Glutamatergic neuron (in vitro differentiated cells): ENCODE measurements around the gene SUCLG2. TPM values are rescaled to one million over a fixed set of nuclear protein-coding genes. Genes with fewer than 3 reads are reported as not detected.

Source experiments
- DNase-seq: peaks from one replicate; pipeline ENCODE4 v3.0.0; 2022
- H3K27ac Mint-ChIP-seq: one replicate; pipeline ENCODE4 v1.8.0; 2020; ENCODE audit warnings: mild to moderate bottlenecking, mixed read lengths, inconsistent platforms; ENCODE audit not compliant: unreplicated experiment
- H3K27me3 Mint-ChIP-seq: one replicate; pipeline ENCODE4 v1.8.0; 2020; ENCODE audit warnings: mild to moderate bottlenecking, moderate library complexity, mixed read lengths, inconsistent platforms; ENCODE audit not compliant: unreplicated experiment
- H3K36me3 Mint-ChIP-seq: one replicate; pipeline ENCODE4 v1.8.0; 2020; ENCODE audit warnings: mild to moderate bottlenecking, mixed read lengths, inconsistent platforms; ENCODE audit not compliant: unreplicated experiment
- H3K4me1 Mint-ChIP-seq: one replicate; pipeline ENCODE4 v1.8.0; 2020; ENCODE audit warnings: mild to moderate bottlenecking, low read depth, mixed read lengths, inconsistent platforms; ENCODE audit not compliant: unreplicated experiment
- H3K4me3 Mint-ChIP-seq: one replicate; pipeline ENCODE4 v1.8.0; 2020; ENCODE audit warnings: mild to moderate bottlenecking, mixed read lengths, inconsistent platforms; ENCODE audit not compliant: unreplicated experiment
- H3K9me3 Mint-ChIP-seq: one replicate; pipeline ENCODE4 v1.8.0; 2020; ENCODE audit warnings: mild to moderate bottlenecking, moderate library complexity, mixed read lengths, inconsistent platforms; ENCODE audit not compliant: unreplicated experiment
- CTCF ChIP-seq: fragments of 200-600 bp; sonication (generic); IDR thresholded peaks from one replicate; pipeline ENCODE4 v1.5.0; 2021; ENCODE audit not compliant: partially characterized antibody, unreplicated experiment
- total RNA-seq: library from RNA; stranded (reverse); fragmentation: NEBNext Ultra II Directional; extraction: Animal tissue kit (Norgen Biotek cat#: 25700); gene quantifications from one replicate; pipeline ENCODE4 v1.2.1, GENCODE V29; 2021; ENCODE audit not compliant: unreplicated experiment

The SUCLG2 gene
- total RNA-seq, 1 donor from 2014 or later = 4.3 TPM

- Mint-ChIP-seq H3K9me3 (no peaks in the 10 kb centered on the region), H3K27ac (no peak overlapping the region), H3K27me3 (no peaks in the 10 kb centered on the region), H3K4me3 (no peak overlapping the region), H3K4me1 (no peaks in the 10 kb centered on the region), H3K36me3 (peaks cover 7% of the 10 kb centered on the region)
- no peak for TF ChIP-seq CTCF
- DNase-seq = no peak
Measured at GRCh38 chr3:67335813-67336212, 318.6 kb downstream of the SUCLG2 start.

GRCh38 chr3:67334588-67334987, 319.8 kb downstream of the SUCLG2 start:
- Mint-ChIP-seq H3K36me3 (peaks cover 7% of the 10 kb centered on the region), H3K27me3 (no peaks in the 10 kb centered on the region), H3K4me1 (no peaks in the 10 kb centered on the region), H3K27ac (no peak overlapping the region), H3K9me3 (no peaks in the 10 kb centered on the region), H3K4me3 (no peak overlapping the region)
- no peak for TF ChIP-seq CTCF
- DNase-seq = no peak

GRCh38 chr3:67329358-67329757, 325.1 kb downstream of the SUCLG2 start:
- H3K4me1 Mint-ChIP-seq = no peaks in the 10 kb centered on the region
- DNase-seq = no peak
- H3K27ac Mint-ChIP-seq = no peak overlapping the region
- H3K4me3 Mint-ChIP-seq = no peak overlapping the region
- no peaks in the 10 kb centered on the region for H3K9me3 Mint-ChIP-seq
- no peak for TF ChIP-seq CTCF
- H3K36me3 Mint-ChIP-seq = no peaks in the 10 kb centered on the region
- no peaks in the 10 kb centered on the region for H3K27me3 Mint-ChIP-seq

GRCh38 chr3:67327582-67327981, 326.8 kb downstream of the SUCLG2 start:
- H3K4me1 Mint-ChIP-seq = no peaks in the 10 kb centered on the region
- no peak overlapping the region for H3K27ac Mint-ChIP-seq
- no peaks in the 10 kb centered on the region for H3K36me3 Mint-ChIP-seq
- DNase-seq = no peak
- no peaks in the 10 kb centered on the region for H3K27me3 Mint-ChIP-seq
- no peaks in the 10 kb centered on the region for H3K9me3 Mint-ChIP-seq
- no peak overlapping the region for H3K4me3 Mint-ChIP-seq
- no peak for TF ChIP-seq CTCF

- no peak for TF ChIP-seq CTCF
- H3K27ac Mint-ChIP-seq = no peak overlapping the region
- no peaks in the 10 kb centered on the region for H3K9me3 Mint-ChIP-seq
- DNase-seq = no peak
- H3K27me3 Mint-ChIP-seq = no peaks in the 10 kb centered on the region
- H3K4me3 Mint-ChIP-seq = no peak overlapping the region
- H3K4me1 Mint-ChIP-seq = no peaks in the 10 kb centered on the region
- H3K36me3 Mint-ChIP-seq = no peaks in the 10 kb centered on the region
Measured at GRCh38 chr3:67325231-67325630, 329.2 kb downstream of the SUCLG2 start.
